Heart left ventricle (tissue), 13 donors: Measurements from ENCODE around the gene ST3GAL6.

ENCODE experiments used
- CTCF ChIP-seq, 12 donors: fragments of 200-600 bp; sonication (generic) in 4 of 12; IDR thresholded peaks; one replicate each; pipeline versions ENCODE4 v1.5.0 to v1.8.0; 2018 to 2022; ENCODE audit warnings: antibody characterized with exemption in 12 of 12, mild to moderate bottlenecking in 5 of 12
- POLR2A ChIP-seq, 2 donors: fragments of 450-650 bp; IDR thresholded peaks; one replicate each; pipeline ENCODE4 v1.6.1; 2017; ENCODE audit warnings: antibody characterized with exemption in 2 of 2, mild to moderate bottlenecking in 2 of 2, moderate library complexity in 2 of 2
- donor health status: ischemic (EF 13 %, LVEDD 7.1; RV severe dilation, severe dysfunction).
- donor health status: DM: no; HTN: yes; CAD: no.
- donor health status: DM: no; HTN: no; CAD: no.
- donor health status: ischemic (EF 25% LVEDD 6.9; RV normal size, moderate dysfunction).
- donor health status: ischemic (EF 25% LVEDD 5.7; RV mildly dilated, moderate dysfunction).
- donor health status: ischemic (EF 35%, LVEDD 5.7; RV mildly dilated, moderate dysfunction).
- donor health status: nonischemic (EF 11% LVEDD 7.7; RV severe dilation, severe dysfunction).
- donor health status: DM: yes; HTN: yes; CAD: no.
- donor health status: PGD.
- donor health status: ischemic (EF 29% LVEDD 5.4; RV normal size, mild dysfunction).
- donor health status: nonischemic (EF 23%, LVEDD 6.1; RV moderate dilation, normal function).

DNA sequence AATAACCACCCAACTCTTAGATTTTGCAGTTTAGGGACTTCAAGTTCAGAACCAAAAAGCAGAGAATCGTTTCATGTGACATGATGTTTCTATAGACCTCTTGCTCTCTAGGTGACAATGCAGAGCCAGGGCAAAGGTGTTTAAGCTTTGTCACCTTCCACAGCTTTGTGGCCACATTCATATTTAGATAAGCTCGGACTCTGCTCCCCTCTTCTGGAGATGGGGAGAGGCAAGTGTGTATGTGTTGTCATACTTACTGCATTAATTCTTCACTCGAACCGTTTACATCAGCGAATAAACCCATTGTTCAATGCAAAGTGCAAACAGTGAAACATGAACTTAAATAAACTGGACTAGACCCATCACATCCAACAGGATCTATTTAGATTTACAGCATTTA is 33.2 kb downstream of the ST3GAL6 start:
- TF ChIP-seq CTCF (IDR thresholded peaks at IDR 0.05) (peak in 1 of 12 donors; percentile 11), POLR2A (IDR thresholded peaks at IDR 0.05) (no peak)
